HL-60 (cell line): ENCODE results near the gene ZNF667.
A peak's percentile ranks its signal among the peaks of the same experiment; 100 is the strongest.

Experiments
- DNase-seq, 2 experiments: peaks; one replicate each; pipeline ENCODE4 v3.0.0-alpha.2; 2010 to 2020; ENCODE audit warnings: low read depth in 1 of 2, low spot score in 1 of 2
- H3K27ac ChIP-seq: fragments of 250-450 bp; sonication (Bioruptor Pico); replicated peaks from 2 replicates; pipeline ENCODE4 v1.5.1; 2020; ENCODE audit warnings: mild to moderate bottlenecking, moderate library complexity
- H3K27me3 ChIP-seq: fragments of 250-450 bp; sonication (Bioruptor Pico); 2 replicates; pipeline ENCODE4 v1.5.1; 2021; ENCODE audit warnings: mild to moderate bottlenecking, moderate library complexity; ENCODE audit not compliant: insufficient read depth, poor library complexity, severe bottlenecking
- H3K4me3 ChIP-seq: replicated peaks from 2 replicates; pipeline ENCODE4 v1.5.1; 2011; ENCODE audit warnings: mild to moderate bottlenecking, control low read depth, low read length; ENCODE audit not compliant: insufficient read depth
- GABPA ChIP-seq: IDR thresholded peaks from 2 replicates; pipeline ENCODE4 v1.6.1; 2012; ENCODE audit warnings: low read depth
- POLR2AphosphoS5 ChIP-seq: IDR thresholded peaks from 2 replicates; pipeline ENCODE4 v1.6.1; 2012; ENCODE audit warnings: low read depth
- REST ChIP-seq: IDR thresholded peaks from 2 replicates; pipeline ENCODE4 v1.6.1; 2012; ENCODE audit warnings: low read depth; ENCODE audit not compliant: insufficient replicate concordance
- SPI1 ChIP-seq: IDR thresholded peaks from 2 replicates; pipeline ENCODE4 v1.6.1; 2012; ENCODE audit warnings: low read depth, mild to moderate bottlenecking, borderline replicate concordance
- TF ChIP-seq, protein P1 (sequence below): IDR thresholded peaks from one replicate; pipeline ENCODE4 v1.5.1; 2011; ENCODE audit warnings: low read length, control low read depth, inconsistent platforms; ENCODE audit not compliant: insufficient read depth

The ZNF667 gene

DNA sequence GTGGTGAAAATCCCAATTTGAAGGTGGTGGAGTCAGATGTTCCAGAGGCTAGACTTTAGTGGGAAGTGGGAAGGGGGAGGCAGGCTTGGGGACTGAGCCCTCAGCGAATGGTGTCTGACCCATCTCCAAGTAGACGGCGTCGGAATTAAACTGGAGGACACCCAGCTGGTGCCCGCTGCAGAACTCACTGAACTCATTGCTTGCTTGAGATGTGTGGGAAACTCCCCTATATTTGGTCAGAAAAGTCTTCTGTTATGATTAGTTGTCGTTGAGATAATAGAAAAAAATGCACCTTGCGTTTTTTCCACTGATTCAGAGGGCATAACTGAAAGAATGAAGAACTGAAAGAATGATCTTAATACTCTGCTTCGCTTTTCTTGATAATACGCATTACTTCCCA is 73.9 kb downstream of the ZNF667 start:
- no peaks in the 10 kb centered on the region for H3K27me3 ChIP-seq
- peak overlapping the region; percentile 97 for H3K27ac ChIP-seq
- H3K4me3 ChIP-seq = peak overlapping the region; percentile 82
- no peak for DNase-seq
- no peak for TF ChIP-seq SPI1

DNA sequence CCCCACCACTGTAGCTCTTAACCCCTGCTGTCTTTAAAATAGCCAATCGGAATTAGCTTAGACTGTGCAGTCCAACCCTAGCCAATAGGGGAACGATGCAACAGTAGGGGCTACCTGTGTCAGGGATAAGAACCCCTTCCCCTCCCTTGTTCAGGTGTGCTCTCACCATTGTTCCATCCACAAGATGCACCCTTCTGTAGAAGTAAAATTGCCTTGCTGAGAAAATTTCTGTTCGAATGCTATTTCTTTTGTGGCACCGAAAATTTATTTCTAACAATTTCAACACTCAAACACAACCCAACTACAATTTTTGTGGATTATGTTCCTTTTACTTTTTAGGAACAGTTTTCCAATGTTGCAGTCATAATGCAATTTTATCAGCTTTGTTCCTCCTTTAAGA is 76.7 kb downstream of the ZNF667 start:
- DNase-seq = no peak

GRCh38 chr19:56398809-56399208 is 78.3 kb downstream of the ZNF667 start:
- DNase-seq = no peak
- H3K27me3 ChIP-seq = no peaks in the 10 kb centered on the region
- H3K4me3 ChIP-seq = no peak overlapping the region
- no peak overlapping the region for H3K27ac ChIP-seq
- TF ChIP-seq POLR2AphosphoS5 = no peak
- TF ChIP-seq, protein P1, sequence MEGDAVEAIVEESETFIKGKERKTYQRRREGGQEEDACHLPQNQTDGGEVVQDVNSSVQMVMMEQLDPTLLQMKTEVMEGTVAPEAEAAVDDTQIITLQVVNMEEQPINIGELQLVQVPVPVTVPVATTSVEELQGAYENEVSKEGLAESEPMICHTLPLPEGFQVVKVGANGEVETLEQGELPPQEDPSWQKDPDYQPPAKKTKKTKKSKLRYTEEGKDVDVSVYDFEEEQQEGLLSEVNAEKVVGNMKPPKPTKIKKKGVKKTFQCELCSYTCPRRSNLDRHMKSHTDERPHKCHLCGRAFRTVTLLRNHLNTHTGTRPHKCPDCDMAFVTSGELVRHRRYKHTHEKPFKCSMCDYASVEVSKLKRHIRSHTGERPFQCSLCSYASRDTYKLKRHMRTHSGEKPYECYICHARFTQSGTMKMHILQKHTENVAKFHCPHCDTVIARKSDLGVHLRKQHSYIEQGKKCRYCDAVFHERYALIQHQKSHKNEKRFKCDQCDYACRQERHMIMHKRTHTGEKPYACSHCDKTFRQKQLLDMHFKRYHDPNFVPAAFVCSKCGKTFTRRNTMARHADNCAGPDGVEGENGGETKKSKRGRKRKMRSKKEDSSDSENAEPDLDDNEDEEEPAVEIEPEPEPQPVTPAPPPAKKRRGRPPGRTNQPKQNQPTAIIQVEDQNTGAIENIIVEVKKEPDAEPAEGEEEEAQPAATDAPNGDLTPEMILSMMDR = no peak
- TF ChIP-seq GABPA = no peak
- TF ChIP-seq REST = no peak
- no peak for TF ChIP-seq SPI1

More for the DNA sequence above, 76.7 kb downstream of the ZNF667 start:
- H3K27ac ChIP-seq = no peak overlapping the region
- TF ChIP-seq POLR2AphosphoS5 (no peak), SPI1 (no peak), GABPA (no peak), REST (no peak)
- TF ChIP-seq, protein P1 = no peak
- no peaks in the 10 kb centered on the region for H3K27me3 ChIP-seq
- H3K4me3 ChIP-seq = no peak overlapping the region

DNA sequence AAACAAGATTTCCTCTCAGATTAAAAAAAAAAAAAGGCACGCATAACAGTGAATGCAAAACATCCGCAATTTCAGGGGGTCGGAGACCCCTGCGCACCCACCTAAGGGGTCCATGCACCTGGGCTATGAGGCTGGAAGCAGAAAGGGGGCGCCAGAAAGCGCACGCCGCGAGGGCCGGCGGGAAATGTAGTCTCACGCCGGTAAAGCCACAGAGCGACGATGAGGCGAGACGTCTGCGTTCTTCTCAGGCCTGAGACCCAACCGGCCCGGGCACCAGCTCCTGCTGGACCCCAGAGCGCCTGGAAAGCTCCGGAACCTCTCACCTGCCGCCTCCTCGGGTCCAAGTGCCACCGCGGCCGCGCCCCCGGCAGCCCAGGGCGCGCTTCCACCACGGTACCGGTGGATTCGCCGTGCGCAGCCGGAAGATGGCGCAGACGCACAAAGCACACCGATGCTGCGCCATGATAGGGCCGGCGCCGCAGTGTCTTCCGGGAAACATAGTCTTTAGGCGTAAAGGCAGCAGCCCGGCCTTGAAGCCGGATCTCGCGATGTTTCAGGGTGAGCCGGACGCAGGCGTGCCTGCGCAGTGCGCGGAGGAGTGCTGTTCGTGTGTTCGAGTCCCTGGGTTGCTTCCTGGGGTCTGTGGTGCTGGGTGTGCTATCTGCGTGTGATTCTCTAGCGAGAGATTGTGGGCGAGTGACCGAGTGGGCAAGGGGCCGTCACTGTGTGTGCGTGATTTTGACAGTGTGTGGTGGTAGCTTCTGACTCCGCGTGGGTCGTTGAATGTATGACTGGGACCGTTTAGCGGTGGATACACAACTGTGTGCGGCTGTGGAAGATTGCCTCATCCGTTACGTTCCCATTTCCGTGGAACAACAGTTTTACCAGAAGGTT is 83.8 kb downstream of the ZNF667 start, which contains the start of gene ZNF582:
TSS of gene ZNF582 (minus strand) at position 416 of the 894 bp plus-strand sequence. CDS start 1,782 bp downstream, outside the sequence.
- Histone ChIP-seq H3K27ac (peak within 1 kb of the TSS; percentile 91), H3K27me3 (no peaks in the 10 kb centered on the region), H3K4me3 (peak within 1 kb of the TSS; percentile 61)
- peak; percentile 97 for DNase-seq
- TF ChIP-seq SPI1 (no peak), GABPA (no peak), REST (no peak), POLR2AphosphoS5 (peak; percentile 76)
- TF ChIP-seq, protein P1 = peak; percentile 36
